OCI-LY1 (cell line): ENCODE measurements around the gene IMMP2L.

Experiments
- CTCF ChIP-seq: fragments of 200-600 bp; sonication (generic), shearing (Covaris generic); IDR thresholded peaks from 2 replicates; pipeline ENCODE4 v1.5.1; 2017; ENCODE audit warnings: mild to moderate bottlenecking, antibody characterized with exemption, low read length, moderate library complexity, mixed read lengths
- EZH2 ChIP-seq: fragments of 200-600 bp; sonication (generic), shearing (Covaris generic); IDR thresholded peaks from 2 replicates; pipeline ENCODE4 v1.8.0; 2017; ENCODE audit warnings: borderline replicate concordance, mixed run types, mild to moderate bottlenecking, antibody characterized with exemption, low read length, moderate library complexity, mixed read lengths

- TF ChIP-seq EZH2, result no peak
- no peak for TF ChIP-seq CTCF
Measured at GRCh38 chr7:110779339-110779738, 783.0 kb downstream of the IMMP2L start.
